Inflammatory macrophage (primary cell): ENCODE data around the gene ARHGAP25.

Source experiments
- DNase-seq, 2 donors: peaks; one replicate each; pipeline ENCODE4 v3.0.0-alpha.2; 2020 to 2022
- total RNA-seq, 18 experiments: gene quantifications; one replicate each; lab custom pipeline; 2026; ENCODE audit warnings: mixed read lengths in 6 of 18, inconsistent platforms in 2 of 18; lab: John Stamatoyannopoulos, UW

Gene ARHGAP25
- total RNA-seq, result 37.6 to 167 (median 91.9) reads per million in 18 experiments

GRCh38 chr2:68734688-68735525 is at the start of gene ARHGAP25:
TSS of gene ARHGAP25 (plus strand) at chr2:68734811. CDS start at chr2:68735200, 389 bp downstream.
- DNase-seq, result peak; percentile 82 to 83

GRCh38 chr2:68686178-68686577 is 48.4 kb upstream of the ARHGAP25 start:
- no peak for DNase-seq

GRCh38 chr2:68687018-68687417 is 47.6 kb upstream of the ARHGAP25 start:
- no peak for DNase-seq

DNA sequence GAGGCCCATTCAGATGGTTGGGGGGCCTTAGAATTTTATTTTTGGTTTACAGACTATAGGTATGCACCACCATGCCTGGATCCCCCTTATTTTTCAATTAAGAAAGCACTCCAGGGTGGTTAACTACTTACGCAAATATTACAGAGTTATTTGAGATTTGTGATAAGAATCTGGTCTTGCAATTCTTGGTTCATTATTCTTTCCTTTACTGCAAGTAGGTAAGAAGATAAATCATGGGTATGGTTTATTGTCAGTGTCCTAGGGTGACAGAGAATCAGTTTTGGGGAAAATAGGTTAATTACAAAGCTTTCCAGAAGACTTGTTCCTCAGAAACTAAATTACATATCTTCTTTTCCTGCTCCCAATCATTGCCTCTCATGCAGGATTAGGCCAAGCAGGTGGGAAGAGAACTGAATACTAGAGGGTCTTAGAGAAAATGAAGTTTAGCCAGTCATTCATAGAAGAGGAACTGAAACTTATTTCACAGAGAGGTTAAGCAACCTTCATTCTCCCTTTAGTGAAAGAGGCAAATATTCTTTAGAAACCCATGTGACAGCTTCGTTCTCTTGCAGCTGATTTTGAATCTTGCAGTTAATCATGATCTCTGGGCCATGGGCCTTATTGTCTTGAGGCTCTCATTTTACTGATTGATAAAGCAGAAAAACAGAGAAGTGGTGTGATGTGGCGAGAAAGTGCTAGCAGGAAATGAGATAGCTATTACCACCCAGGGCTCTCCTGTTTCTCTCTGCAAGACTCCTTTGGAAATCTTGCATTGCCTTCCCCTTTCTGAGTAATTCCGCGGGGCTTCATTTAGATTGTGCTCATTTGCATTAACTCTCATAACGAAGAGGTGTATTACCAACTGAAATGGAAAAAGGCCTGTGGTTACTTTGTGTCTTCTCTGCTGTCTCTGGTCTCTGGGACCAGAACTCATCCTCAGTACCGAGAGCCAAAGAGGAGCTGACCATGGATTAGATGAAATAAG is 44.8 kb upstream of the ARHGAP25 start:
- DNase-seq, result peak; percentile 77 to 93

DNA sequence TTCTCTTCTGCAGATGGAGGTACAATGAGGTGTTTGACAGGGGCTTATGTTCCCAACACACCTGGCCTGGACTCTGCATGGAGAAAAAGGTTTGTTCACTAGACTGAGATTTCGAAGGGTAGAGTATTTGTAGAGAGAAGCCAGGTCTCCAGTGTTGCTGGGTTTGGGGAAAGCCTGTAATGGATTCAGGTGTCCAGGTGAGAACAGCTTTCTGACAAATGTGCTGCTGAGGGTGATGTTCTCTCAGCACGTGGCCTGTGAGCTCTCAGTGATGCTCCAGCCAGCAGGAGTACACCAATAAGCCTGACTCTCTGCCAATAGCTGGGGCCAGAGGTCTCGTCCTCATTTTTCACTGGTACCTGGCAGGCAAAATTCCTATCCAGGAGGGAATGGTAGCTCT is 43.8 kb upstream of the ARHGAP25 start:
- no peak for DNase-seq

DNA sequence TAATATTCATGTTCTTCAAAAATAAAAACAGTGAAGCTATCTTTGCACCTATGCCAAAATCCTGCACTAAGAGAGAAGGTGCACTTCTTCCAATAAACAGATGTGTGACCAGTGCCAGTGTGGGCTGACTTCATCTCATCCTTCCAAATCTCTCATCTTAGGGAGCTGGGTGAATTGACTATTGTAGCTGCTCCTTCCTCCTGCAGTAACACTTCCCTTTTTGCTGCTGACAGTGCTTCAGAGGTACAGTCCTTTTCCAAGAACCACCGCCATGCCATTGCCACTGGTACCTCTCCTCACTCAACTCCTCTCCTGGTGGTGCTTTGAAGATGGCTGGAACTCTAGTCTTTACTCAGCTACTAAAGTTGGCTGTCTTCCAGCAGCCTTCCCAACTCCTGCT is 42.1 kb upstream of the ARHGAP25 start:
- DNase-seq, result peak; percentile 35 to 43

DNA sequence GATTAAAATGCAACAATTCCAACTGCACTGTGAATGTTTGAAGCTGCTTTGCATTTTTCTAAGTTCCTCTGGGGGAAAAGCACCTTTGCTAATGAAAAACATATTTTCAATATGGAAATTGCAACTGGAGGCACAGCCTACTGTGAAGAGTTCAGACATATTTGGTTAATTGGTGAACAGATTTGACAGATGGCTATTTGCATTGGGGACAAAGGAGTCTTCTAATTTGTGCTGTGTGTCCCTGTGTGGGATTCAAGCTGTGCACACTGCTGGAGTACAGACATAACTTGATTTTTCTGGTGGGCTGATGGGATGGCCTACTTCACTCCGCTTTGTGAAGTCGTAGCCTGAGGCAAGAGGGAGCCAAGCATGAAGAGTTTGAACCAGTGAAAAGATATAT is 40.7 kb upstream of the ARHGAP25 start:
- no peak for DNase-seq

GRCh38 chr2:68695971-68696370 is 38.6 kb upstream of the ARHGAP25 start:
- no peak for DNase-seq

DNA sequence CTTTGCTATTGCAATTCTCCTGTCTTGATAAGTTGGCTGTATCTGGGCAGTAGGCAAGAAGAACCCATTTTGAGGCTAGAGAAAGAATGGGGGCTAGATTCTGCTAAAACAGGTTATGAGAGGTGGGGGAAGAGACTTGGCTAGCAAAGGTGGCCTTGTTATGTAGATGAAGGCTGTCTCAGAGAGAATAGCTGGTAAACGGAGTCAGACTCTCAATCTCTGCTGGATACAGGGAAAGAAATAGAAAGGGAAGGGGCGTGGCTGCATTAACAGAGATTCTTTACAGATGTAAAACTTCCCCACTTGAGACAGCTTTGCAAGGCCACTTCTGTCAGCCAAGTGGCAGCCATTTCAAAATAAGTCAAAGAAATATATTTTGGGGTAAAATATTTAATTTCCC is 38.1 kb upstream of the ARHGAP25 start:
- peak in 1 of 2 donors; percentile 22 for DNase-seq

DNA sequence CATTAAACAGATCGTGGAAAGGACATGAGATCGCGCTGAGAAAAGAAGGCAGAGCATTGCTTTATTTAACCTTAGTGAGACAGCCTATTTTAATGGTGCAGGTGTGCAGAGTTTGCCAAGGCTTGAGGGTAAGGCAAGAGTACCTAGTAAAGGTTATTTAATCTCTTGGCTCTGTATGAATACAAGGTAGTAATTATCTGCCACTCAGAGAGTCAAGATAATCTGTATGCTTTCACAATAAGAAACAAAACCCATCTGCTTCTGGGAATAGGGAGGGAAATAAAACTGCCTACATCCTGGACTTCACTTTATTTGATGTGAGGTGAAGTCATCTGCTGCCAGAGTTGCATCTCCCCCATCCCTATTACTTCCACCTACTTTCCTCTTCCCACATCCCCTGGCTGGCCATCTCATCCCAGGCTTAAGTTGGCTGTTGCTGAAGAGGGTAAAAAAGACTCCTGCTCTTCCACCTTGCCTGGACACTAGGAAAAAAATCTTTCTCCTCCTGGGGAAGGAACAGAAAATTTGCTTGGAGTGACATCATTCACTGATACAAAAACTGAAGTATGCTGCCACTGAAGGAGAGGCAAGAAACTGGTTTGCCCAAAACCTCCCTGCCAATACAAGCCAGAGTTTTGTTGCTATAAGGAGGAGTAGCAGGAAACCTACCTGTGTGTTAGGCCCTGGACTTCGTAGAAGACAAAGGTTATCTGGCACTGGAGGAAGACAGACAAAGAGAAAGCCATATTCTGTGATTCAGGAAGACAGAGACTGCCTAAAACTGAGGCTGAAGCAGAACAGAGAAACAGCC is 35.8 kb upstream of the ARHGAP25 start:
- no peak for DNase-seq

GRCh38 chr2:68700560-68700959 is 34.1 kb upstream of the ARHGAP25 start:
- DNase-seq, result no peak

DNA sequence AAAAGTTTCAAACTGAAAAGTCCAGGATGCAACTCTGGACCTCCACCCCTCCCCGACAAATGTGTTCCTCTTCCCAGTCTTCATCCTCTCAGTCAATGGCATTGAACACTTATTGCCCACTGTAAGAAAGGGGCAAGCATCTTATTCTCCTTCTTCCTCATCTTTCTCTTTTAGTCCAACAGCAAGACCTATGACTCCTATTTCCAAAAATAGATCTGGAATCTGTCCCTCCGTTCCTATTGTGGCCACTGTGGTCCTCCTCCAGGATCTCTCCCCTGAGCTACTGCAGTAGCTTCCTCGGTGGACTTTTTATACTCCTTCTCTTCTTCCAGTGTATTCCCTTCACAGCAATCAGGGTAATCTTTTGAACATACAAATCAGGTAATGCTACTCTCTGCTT is 28.0 kb upstream of the ARHGAP25 start:
- DNase-seq, result no peak

- no peak for DNase-seq
These were observed 26.0 kb upstream of the ARHGAP25 start for GRCh38 chr2:68708629-68709028.

DNA sequence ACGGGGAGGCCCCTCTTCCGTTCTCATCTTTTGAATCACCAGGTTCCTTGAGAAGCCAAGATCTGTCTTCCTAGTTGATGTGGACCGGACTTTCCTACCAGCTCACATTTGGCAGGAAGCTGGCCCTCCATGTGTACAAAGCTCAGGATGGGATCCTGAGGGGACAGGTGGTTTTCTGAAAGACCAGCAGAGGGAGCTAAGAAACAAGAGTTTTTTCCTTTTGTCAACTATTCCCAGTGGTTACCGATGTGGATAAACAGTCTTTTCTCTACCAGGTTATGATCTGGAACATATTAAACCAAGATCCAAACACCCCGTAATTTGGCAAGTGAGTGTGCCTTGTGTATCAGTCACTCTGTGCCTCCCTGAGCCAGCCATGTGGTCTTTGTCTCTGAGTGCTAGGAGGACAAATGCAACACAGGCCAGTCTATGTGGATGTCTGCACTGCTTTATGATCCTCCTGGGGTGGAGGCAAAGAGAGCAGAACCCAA is 25.1 kb upstream of the ARHGAP25 start:
- DNase-seq, result peak; percentile 61 to 71

DNA sequence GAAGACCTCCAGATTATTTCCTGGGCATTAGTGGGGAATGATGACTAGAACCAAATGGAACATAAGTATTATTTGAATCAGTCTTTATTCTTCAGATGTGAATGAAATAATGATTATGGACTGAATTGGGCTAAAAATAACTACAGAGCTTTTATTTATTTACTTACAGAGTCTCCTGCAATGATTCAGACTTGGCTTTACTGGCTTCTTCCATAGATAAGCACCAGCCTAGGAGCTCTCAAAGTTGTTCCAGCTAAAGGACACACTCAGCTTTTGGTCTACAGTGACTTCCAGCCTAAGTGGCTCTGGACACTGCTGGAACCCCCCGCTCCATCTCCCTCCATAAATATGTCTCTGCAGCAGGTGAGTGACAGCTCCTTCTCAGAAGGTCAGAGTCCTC is 24.3 kb upstream of the ARHGAP25 start:
- DNase-seq, result no peak

GRCh38 chr2:68710756-68711155 is 23.9 kb upstream of the ARHGAP25 start:
- DNase-seq, result no peak

DNA sequence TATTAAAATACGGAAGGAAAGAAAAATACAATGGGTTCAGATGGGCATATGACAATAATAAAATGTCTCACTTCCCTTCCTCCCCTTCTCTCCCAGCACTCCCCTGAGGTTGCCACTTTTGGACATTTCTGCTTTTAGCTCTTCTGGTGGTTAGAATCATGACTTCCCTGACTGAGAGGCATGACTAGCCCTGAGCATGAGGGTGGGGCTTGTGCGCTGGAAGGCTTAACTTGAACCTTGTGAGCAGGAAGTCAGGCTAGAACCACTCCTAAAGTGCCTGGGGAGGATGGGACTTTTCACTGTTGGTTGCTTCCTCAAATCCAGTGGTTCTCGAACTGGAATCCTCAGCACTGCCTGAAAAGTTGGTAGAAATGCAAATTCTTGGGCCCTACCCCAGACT is 19.7 kb upstream of the ARHGAP25 start:
- peak; percentile 98 for DNase-seq

DNA sequence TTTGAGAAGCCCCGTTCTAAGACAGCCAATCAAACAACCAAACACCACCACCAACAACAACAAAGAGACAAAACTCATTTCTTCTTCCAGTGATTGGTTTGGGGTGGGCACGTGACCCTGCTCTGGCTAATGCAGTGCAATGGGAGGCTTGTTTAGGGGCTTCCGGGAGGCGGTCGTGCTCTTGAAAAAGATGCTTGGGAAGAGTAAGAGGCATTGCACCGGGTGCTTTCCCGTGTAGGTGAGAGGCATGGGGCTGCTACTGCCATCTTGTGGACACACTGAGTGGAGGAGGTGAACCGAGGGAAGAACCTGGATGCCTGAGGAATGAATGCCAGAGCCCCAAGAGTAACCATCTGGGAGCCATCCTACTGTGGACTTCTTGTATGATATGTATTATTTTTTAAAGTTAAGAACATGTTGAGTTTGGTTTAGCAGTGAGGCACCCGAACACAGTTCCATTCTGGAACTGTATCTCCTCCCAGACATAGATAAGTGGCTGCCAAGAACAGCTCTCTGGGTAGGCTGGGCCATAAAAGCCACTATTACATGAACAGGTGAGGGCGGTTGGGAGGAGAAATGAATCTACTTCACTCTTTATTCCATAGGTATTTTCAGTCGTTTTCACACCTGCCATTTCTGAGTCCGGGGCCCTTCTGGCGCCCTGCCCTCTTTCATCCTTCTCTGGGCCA is 19.1 kb upstream of the ARHGAP25 start:
- DNase-seq, result peak in 1 of 2 donors; percentile 32

- no peak for DNase-seq
These were observed 17.9 kb upstream of the ARHGAP25 start for GRCh38 chr2:68716604-68717304.

GRCh38 chr2:68717305-68717661 is 17.3 kb upstream of the ARHGAP25 start:
- DNase-seq, result no peak

- no peak for DNase-seq
These were observed 14.7 kb upstream of the ARHGAP25 start for GRCh38 chr2:68719912-68720311.
